ENCODE measurements around the gene CFAP58.
A peak's percentile ranks its signal among the peaks of the same experiment; 100 is the strongest.

CFAP58 gene

DNA sequence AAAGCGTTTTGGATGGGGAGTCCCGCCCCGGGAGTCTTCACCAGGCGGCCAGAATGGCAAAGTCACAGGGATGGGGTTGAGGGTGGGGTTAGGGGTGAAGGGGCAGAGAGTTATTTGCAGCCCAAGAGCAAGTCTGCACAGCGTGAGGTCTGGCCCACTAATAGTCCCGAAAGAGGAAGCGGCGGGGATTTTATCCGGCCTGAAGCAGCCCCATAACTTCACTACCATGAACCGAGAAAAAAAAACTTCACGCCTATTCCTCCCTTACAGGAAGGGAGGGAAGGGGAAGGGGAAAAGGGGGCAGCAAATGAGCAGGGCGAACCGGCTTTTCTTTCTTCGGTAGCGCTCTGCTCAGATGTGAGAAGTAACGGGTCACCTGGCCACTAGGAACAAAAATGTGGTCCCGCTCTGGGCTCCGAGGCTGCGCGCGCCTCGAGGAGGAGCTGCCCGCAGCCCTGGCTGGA, 16.1 kb upstream of the CFAP58 start:
- peaks cover 27% of the 10 kb centered on the region for H3K79me1 ChIP-seq (ENCODE audit: low read length)
- no peaks in the 10 kb centered on the region for H3K27me3 ChIP-seq (ENCODE audit: insufficient read depth, low read length, poor library complexity)
- peak overlapping the region; percentile 43 for H4K8ac ChIP-seq (ENCODE audit: low read depth, low read length)
- WGBS (ENCODE audit: extremely low coverage, insufficient coverage, low lambda C conversion rate) = no CpG with 5 or more reads among the region's 23 CpGs
- peak overlapping the region; percentile 93 for H3K27ac ChIP-seq (ENCODE audit: low read depth, low read length)
- H3K23ac ChIP-seq (ENCODE audit: low read length) = peak overlapping the region; percentile 37
- H2BK15ac ChIP-seq (replicated peaks; ENCODE audit: low read depth) = no peak overlapping the region
- peak overlapping the region; percentile 95 for H3K4ac ChIP-seq (ENCODE audit: low read depth, low read length)
- H4K5ac ChIP-seq (ENCODE audit: low read length) = no peak overlapping the region
- H3K18ac ChIP-seq (ENCODE audit: low read length) = peak overlapping the region; percentile 98
- peaks cover 35% of the 10 kb centered on the region for H3K4me1 ChIP-seq (ENCODE audit: control insufficient read depth, low read depth, low read length)
- H3K9ac ChIP-seq (ENCODE audit: low read length) = peak overlapping the region; percentile 95
- no peak overlapping the region for H2AK5ac ChIP-seq (ENCODE audit: low read length)
- DNase-seq = peak; percentile 80
- H3K36me3 ChIP-seq (ENCODE audit: control insufficient read depth, insufficient read depth, low read length) = no peaks in the 10 kb centered on the region
- peak overlapping the region; percentile 88 for H3K4me2 ChIP-seq (ENCODE audit: low read length)
- H2BK5ac ChIP-seq (ENCODE audit: low read length) = peak overlapping the region; percentile 51
- H3K79me2 ChIP-seq (ENCODE audit: control insufficient read depth, insufficient read depth, low read length) = peaks cover 53% of the 10 kb centered on the region
- H2BK120ac ChIP-seq (ENCODE audit: low read depth, low read length) = no peak overlapping the region
- H3K4me3 ChIP-seq (ENCODE audit: low read length) = peak overlapping the region; percentile 83
- peak overlapping the region; percentile 97 for H3K56ac ChIP-seq (ENCODE audit: low read length)

DNA sequence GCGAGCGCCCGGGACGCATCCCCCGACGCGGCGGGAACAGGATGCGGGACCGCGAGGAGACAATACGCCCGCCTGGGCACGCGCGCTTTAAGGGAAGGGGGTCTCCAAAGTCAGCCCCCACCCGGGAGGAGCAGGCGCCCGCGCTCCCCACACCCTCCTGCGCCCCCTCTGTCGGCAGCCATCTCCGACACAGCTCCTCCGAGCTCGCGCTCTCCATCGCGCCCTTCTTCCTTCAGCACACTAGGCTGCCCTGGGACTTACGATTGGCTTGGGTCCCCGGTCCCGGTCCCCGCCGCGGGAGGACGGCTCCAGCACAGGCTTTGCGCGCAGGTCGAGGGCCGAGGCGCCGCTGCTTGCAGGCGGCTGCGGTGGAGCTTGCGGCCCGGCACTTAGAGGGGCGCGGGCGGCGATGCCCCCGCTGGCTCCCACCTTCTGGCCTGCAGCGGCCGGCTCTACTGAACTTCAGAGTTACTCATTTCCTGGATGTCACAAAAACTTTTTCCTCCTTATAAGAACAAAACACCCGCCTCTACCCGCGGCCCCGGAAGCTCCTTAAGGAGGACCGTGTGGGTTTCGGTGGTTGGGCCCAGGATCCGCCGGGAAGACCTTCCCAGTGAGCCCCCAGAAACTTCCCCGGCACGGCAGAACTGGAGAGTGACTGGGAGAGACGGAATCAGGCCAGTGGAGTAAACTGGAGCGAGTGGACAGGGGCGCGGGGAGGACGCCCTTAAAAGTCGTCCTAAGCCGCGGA, 15.5 kb upstream of the CFAP58 start, which contains the start of gene ITPRIP:
ITPRIP (minus strand) TSS at position 481 of the 751 bp plus-strand sequence. CDS start 22,414 bp downstream, outside the sequence.
- Histone ChIP-seq H3K4me3 (ENCODE audit: low read length) (peak within 1 kb of the TSS; percentile 83), H3K56ac (ENCODE audit: low read length) (peak within 1 kb of the TSS; percentile 97), H3K36me3 (ENCODE audit: control insufficient read depth, insufficient read depth, low read length) (no peaks in the 10 kb centered on the region), H2BK15ac (replicated peaks; ENCODE audit: low read depth) (no peak within 1 kb of the TSS), H3K27ac (ENCODE audit: low read depth, low read length) (peak within 1 kb of the TSS; percentile 93), H3K4ac (ENCODE audit: low read depth, low read length) (peak within 1 kb of the TSS; percentile 95), H3K9ac (ENCODE audit: low read length) (peak within 1 kb of the TSS; percentile 95), H2BK120ac (ENCODE audit: low read depth, low read length) (no peak within 1 kb of the TSS), H2BK5ac (ENCODE audit: low read length) (peak within 1 kb of the TSS; percentile 97), H3K4me1 (ENCODE audit: control insufficient read depth, low read depth, low read length) (peaks cover 34% of the 10 kb centered on the region), H3K27me3 (ENCODE audit: insufficient read depth, low read length, poor library complexity) (no peaks in the 10 kb centered on the region), H4K5ac (ENCODE audit: low read length) (no peak within 1 kb of the TSS), H3K79me1 (ENCODE audit: low read length) (peaks cover 23% of the 10 kb centered on the region), H3K79me2 (ENCODE audit: control insufficient read depth, insufficient read depth, low read length) (peaks cover 47% of the 10 kb centered on the region), H3K23ac (ENCODE audit: low read length) (peak within 1 kb of the TSS; percentile 37), H3K4me2 (ENCODE audit: low read length) (peak within 1 kb of the TSS; percentile 88), H2AK5ac (ENCODE audit: low read length) (no peak within 1 kb of the TSS), H3K18ac (ENCODE audit: low read length) (peak within 1 kb of the TSS; percentile 98), H4K8ac (ENCODE audit: low read depth, low read length) (peak within 1 kb of the TSS; percentile 43)
- WGBS (ENCODE audit: extremely low coverage, insufficient coverage, low lambda C conversion rate) = no CpG with 5 or more reads among the region's 70 CpGs
- DNase-seq = peak; percentile 85

DNA sequence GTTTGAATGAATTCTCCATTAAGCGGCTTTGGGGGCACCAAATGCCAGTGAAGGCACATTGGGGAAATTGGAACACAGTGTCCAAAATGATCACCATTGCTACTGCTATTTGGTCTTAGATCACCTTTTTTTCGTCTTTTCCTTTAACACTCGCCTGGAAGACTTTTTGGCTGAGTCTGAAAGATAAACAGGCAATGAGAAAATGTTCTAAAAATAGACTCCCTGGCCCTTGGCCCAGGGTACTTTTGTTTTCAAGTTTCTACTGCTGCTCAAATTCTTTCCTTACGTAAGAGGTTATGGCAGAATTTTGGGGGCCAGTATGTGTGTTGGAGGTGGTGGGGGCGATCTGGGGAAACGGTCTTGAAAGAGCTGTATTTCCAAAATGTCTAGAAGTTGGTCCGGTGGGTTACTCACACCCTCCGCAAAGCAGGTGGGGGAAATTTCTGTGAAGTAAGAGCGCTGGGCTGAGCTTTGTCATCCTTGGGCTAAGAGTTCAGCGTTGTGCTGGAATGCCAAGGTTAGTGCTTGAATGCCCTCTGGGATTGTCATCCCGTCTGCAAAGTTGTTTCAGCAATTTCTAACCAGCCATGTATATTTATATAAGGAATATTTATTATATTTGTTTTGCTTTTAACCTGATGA, 14.0 kb upstream of the CFAP58 start:
- Histone ChIP-seq H3K4me2 (ENCODE audit: low read length) (peak overlapping the region; percentile 9), H3K79me2 (ENCODE audit: control insufficient read depth, insufficient read depth, low read length) (peaks cover 33% of the 10 kb centered on the region), H2AK5ac (ENCODE audit: low read length) (no peak overlapping the region), H3K4ac (ENCODE audit: low read depth, low read length) (no peak overlapping the region), H4K8ac (ENCODE audit: low read depth, low read length) (no peak overlapping the region), H3K23ac (ENCODE audit: low read length) (no peak overlapping the region), H3K27ac (ENCODE audit: low read depth, low read length) (no peak overlapping the region), H3K79me1 (ENCODE audit: low read length) (peaks cover 12% of the 10 kb centered on the region), H3K4me1 (ENCODE audit: control insufficient read depth, low read depth, low read length) (peaks cover 28% of the 10 kb centered on the region), H3K18ac (ENCODE audit: low read length) (peak overlapping the region; percentile 72), H2BK5ac (ENCODE audit: low read length) (no peak overlapping the region), H3K27me3 (ENCODE audit: insufficient read depth, low read length, poor library complexity) (no peaks in the 10 kb centered on the region), H3K56ac (ENCODE audit: low read length) (peak overlapping the region; percentile 97), H2BK120ac (ENCODE audit: low read depth, low read length) (no peak overlapping the region), H3K4me3 (ENCODE audit: low read length) (no peak overlapping the region), H3K36me3 (ENCODE audit: control insufficient read depth, insufficient read depth, low read length) (no peaks in the 10 kb centered on the region), H4K5ac (ENCODE audit: low read length) (no peak overlapping the region), H3K9ac (ENCODE audit: low read length) (peak overlapping the region; percentile 95), H2BK15ac (replicated peaks; ENCODE audit: low read depth) (no peak overlapping the region)
- DNase-seq = no peak
- no CpG with 5 or more reads among the region's 11 CpGs for WGBS (ENCODE audit: extremely low coverage, insufficient coverage, low lambda C conversion rate)

DNA sequence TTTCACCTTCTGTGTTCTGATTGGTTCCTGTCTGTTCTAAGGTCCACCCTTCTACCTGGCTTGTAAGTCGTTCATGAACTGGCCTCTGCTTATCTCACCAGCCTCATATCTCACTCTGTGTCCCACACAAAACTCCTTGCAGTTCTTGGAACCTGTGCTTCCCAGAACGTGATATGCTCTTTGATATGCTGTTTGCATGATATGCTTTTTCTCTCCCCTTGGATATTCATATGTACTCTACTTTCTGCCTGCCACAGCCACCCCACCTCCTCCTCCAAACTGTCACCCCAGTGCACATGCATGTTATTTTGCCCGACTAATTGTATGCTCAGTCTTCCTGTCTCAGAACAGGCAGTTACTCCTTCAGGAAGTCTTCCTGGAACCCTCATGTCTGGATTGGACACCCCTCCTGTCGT, 13.5 kb upstream of the CFAP58 start:
- Histone ChIP-seq H3K27me3 (ENCODE audit: insufficient read depth, low read length, poor library complexity) (no peaks in the 10 kb centered on the region), H2AK5ac (ENCODE audit: low read length) (no peak overlapping the region), H3K79me1 (ENCODE audit: low read length) (peaks cover 9% of the 10 kb centered on the region), H3K23ac (ENCODE audit: low read length) (no peak overlapping the region), H2BK5ac (ENCODE audit: low read length) (no peak overlapping the region), H3K18ac (ENCODE audit: low read length) (no peak overlapping the region), H4K5ac (ENCODE audit: low read length) (no peak overlapping the region), H3K36me3 (ENCODE audit: control insufficient read depth, insufficient read depth, low read length) (no peaks in the 10 kb centered on the region), H3K4me2 (ENCODE audit: low read length) (no peak overlapping the region), H3K79me2 (ENCODE audit: control insufficient read depth, insufficient read depth, low read length) (peaks cover 28% of the 10 kb centered on the region), H2BK15ac (replicated peaks; ENCODE audit: low read depth) (no peak overlapping the region), H3K4me1 (ENCODE audit: control insufficient read depth, low read depth, low read length) (peaks cover 25% of the 10 kb centered on the region), H3K27ac (ENCODE audit: low read depth, low read length) (no peak overlapping the region), H3K56ac (ENCODE audit: low read length) (peak overlapping the region; percentile 6), H3K4me3 (ENCODE audit: low read length) (no peak overlapping the region), H3K9ac (ENCODE audit: low read length) (no peak overlapping the region), H4K8ac (ENCODE audit: low read depth, low read length) (no peak overlapping the region), H2BK120ac (ENCODE audit: low read depth, low read length) (no peak overlapping the region), H3K4ac (ENCODE audit: low read depth, low read length) (no peak overlapping the region)
- no peak for DNase-seq
- no CpG with 5 or more reads among the region's 4 CpGs for WGBS (ENCODE audit: extremely low coverage, insufficient coverage, low lambda C conversion rate)

GRCh38 chr10:104340641-104341040, 13.0 kb upstream of the CFAP58 start:
- Histone ChIP-seq H3K4me1 (ENCODE audit: control insufficient read depth, low read depth, low read length) (peaks cover 23% of the 10 kb centered on the region), H2BK15ac (replicated peaks; ENCODE audit: low read depth) (no peak overlapping the region), H3K27ac (ENCODE audit: low read depth, low read length) (no peak overlapping the region), H2BK120ac (ENCODE audit: low read depth, low read length) (no peak overlapping the region), H2AK5ac (ENCODE audit: low read length) (no peak overlapping the region), H3K79me2 (ENCODE audit: control insufficient read depth, insufficient read depth, low read length) (peaks cover 22% of the 10 kb centered on the region), H4K5ac (ENCODE audit: low read length) (no peak overlapping the region), H3K79me1 (ENCODE audit: low read length) (peaks cover 4% of the 10 kb centered on the region), H4K8ac (ENCODE audit: low read depth, low read length) (no peak overlapping the region), H3K27me3 (ENCODE audit: insufficient read depth, low read length, poor library complexity) (no peaks in the 10 kb centered on the region), H2BK5ac (ENCODE audit: low read length) (no peak overlapping the region), H3K18ac (ENCODE audit: low read length) (peak overlapping the region; percentile 54), H3K4ac (ENCODE audit: low read depth, low read length) (no peak overlapping the region), H3K4me3 (ENCODE audit: low read length) (no peak overlapping the region), H3K56ac (ENCODE audit: low read length) (no peak overlapping the region), H3K9ac (ENCODE audit: low read length) (no peak overlapping the region), H3K4me2 (ENCODE audit: low read length) (no peak overlapping the region), H3K23ac (ENCODE audit: low read length) (no peak overlapping the region), H3K36me3 (ENCODE audit: control insufficient read depth, insufficient read depth, low read length) (no peaks in the 10 kb centered on the region)
- WGBS (ENCODE audit: extremely low coverage, insufficient coverage, low lambda C conversion rate) = no CpG with 5 or more reads among the region's 4 CpGs
- no peak for DNase-seq

Data from mesendoderm (in vitro differentiated cells).